Inflammatory macrophage (primary cell): ENCODE data around the gene PCSK5.

Experiments
- DNase-seq, 2 donors: peaks; one replicate each; pipeline ENCODE4 v3.0.0-alpha.2; 2020 to 2022

The PCSK5 gene

DNA sequence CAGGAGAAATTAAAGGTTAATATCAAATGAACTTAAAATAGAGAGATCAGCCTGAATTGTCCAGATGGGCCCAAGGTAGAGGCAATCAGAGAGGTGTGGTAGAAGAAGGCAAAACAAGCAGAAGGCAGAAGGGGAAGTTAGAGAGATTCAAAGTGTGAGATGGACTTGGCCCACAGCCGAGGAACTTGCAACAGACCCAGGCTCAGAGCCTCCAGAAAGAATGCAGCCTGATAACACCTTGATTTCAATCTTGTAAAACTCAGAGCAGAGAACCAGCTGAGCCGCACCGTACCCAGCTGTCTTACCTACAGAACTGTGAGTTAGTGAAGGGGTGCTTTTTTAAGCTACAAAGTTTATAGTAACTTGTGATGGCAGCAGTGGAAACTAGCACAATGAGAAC is 312.9 kb downstream of the PCSK5 start:
- DNase-seq = peak in 1 of 2 donors; percentile 7

DNA sequence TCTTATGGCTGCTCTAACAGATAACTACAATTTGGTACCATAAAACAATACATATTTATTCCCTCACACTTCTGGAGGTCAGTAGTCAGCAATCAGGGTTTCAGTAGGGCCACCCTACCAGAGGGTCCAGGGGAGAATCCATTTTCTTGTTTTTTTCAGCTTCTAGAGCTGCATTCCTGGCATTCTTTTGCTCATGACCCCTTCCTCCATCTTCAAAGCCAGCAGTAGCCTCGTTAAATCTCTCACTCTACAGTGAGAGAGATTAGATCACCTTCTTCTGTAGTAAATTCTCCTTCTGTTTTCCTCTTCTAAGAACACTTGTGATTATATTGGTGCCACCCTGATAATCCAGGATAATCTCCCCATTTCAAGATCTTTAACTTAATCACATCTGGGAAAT is 316.3 kb downstream of the PCSK5 start:
- DNase-seq = no peak

DNA sequence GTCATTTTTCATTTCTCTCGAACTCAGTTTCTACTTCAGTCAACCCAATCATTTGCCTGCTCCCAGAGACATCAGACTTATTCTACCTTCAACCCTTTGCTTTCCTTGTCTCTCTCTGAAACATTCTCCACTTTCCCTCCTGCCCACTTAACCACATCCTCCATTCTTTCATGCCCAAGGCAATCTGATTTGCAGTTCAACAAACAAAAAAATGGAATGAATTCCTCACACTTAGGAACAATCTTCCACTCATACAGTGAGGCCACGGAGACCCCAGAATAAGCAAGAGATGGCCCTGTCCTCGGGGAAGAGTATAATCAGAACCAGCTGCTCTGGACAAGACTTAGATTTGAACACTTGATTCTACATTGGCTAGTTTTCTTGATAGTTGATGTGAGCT is 323.3 kb downstream of the PCSK5 start:
- DNase-seq = no peak

DNA sequence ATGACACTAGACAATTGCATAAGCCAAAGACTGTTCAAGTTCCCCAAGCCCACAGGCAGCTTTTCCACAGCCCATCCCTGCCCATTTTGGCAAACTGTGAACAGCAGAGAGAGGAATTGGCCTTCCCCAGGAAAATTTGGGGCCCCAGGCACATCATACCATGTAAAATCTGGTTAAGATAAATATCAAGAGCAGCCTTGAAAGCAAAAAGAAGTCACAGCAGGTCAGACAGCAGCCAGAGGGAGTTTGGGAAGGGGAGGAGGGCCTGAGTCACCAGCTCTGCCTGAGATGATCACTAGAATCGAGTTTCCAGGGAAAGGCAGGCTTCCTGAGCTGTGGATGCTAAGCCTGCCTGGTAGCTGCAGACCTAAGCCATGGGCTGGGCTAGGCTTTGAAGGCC is 324.6 kb downstream of the PCSK5 start:
- no peak for DNase-seq

DNA sequence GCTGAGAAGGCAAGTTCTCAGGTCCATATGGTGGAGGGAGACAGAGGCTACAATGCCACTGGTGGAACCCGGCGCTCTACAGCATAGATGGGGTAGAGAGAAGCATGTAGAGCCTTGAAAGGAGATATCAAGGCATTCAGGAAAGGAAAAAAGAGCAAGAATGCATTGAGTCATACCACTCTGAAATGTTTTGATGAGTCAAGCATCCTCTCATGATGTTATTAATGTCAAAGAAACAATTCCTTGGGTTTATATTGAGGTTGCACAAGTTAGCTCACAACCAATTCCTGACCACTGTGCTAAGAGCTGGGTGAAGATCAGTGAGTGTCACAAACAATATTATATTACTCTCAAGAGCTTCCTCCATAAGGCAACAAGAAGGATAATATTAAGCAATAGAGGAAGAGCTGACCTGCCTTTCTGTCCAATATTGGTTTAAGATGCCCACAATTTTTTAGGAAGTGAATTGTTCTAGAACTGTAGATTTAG is 325.7 kb downstream of the PCSK5 start:
- peak; percentile 24 to 75 for DNase-seq

DNA sequence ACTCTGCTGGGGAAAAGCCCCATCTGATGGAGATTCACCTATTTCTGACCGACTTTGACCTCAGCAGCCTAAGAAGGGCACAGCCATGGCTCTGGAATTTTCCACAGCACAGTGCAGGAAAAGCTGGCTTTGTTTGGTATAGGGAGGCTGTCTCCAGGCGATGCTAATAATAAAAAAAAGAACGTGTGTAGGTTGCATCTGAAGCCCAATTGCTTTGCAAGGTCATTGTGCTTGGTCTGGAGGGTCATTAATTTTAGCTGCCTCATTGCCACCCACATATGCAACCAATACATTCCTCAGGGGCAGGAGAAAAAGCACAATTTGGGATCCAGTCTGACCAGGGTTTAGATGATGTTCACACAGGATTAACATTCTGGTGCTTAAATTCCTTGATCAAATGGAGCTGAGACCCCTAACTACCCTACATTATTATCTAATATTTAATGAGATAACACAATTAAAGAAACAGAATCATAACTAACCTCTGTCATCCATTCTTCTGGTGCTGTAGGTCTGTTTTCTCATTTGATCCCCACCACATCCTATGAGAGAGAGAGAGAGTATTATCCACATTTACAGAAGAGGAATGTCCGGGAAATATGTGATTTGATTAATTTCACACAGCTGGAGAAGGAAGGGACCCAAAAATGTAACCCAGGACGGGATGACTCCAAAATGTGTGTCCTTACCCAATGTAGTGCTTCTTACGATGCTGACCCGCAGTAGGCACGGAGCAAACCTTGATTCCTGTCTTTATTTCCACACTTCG is 327.8 kb downstream of the PCSK5 start:
- DNase-seq = no peak

DNA sequence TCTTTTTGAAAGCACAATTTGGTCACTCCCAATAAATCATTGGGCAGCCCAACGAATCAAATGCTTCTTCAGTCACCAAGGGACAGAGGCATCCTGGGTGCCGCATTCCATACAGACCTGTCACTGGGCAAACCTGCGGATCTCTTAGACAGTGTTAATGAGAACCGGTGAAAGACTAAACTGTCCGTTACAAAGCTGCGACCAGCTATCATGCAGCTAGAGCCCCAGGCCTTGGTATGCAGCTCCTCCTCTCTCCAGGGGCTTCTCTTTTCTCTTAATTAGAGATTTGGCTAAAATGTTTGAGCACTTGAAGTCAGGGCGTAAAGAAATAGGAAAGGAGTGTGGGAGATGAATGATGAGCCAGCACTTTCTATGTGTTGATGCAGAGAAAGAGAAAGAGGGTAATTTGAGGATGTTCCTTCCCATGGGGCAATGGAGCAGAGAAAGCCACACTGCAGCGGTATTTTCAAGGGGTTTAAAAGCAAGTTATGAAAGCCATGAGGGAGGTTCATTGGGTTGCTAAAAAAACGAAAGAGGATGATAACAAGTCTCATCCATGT is 328.5 kb downstream of the PCSK5 start:
- no peak for DNase-seq

DNA sequence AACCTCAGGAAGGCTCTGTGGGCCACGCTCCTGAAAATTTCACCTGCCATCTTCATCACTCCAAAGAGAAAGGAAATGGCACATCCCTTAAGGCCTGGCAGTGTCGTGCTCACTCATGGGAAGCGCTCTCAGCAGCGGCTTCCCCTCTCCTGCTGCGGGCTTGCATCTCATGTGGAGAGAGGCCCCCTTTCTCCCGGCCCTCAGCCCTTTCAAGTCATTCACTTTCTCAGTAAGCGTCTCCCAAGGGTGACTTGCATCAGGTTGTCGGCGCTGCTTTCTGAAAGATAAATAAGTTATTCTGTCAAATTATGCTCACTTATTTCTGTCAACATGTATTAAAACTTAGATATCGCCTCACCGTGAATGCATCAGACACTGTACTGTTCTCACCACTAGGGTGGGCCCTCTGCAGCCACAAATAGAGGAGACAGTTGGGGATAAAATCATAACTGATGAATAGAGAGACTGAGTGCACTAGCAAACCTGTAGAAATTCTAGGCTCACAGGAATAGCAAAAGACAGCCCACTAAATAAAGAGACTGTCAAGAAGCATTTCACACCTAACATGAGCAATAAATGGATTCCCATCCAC is 329.2 kb downstream of the PCSK5 start:
- no peak for DNase-seq

DNA sequence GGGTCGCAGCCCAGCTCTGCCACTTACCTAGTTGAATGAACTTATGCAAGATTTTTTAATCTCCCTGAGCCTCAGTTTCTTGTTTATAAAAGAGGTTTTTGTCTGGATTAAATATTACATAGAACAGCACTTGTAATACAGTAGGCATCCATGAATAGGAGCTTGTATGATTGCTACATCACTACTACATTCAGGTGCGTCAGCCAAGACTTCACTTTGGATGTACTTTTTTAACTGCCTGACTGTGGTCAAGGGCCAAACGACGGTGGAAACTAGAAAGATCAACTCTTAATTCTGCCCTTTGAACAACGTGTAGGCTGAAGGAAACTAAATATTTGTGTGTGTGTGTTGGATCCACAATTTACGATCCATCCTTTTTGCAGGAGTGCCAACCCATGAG is 330.9 kb downstream of the PCSK5 start:
- DNase-seq = no peak

DNA sequence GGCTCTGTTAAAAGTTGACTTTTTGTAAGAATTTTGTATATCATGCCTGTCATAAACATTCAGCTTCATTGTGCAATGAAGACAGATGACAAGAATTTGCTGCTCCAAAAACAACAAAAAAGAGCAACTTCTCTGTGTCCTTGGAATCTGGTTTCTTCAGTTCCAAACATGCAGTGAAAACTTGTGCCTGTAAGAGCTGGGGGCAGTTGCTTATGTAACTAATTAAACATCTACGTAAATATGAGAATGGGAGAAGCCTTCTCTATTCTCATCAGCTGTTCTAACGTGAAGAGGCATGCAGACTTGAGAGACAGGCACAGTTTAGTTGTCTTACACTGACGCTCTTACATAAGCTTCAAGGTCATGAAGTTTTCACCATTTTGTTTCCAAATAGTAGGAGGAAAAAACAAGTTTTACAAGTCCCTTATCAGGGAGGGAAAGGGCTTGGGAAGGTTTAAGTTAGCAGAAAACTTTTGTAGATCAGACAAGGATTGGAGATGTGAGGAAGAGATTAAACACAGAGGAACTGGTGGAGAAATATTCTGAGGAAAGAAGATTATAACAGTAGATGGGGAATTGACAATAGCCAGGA is 333.4 kb downstream of the PCSK5 start:
- DNase-seq = no peak

DNA sequence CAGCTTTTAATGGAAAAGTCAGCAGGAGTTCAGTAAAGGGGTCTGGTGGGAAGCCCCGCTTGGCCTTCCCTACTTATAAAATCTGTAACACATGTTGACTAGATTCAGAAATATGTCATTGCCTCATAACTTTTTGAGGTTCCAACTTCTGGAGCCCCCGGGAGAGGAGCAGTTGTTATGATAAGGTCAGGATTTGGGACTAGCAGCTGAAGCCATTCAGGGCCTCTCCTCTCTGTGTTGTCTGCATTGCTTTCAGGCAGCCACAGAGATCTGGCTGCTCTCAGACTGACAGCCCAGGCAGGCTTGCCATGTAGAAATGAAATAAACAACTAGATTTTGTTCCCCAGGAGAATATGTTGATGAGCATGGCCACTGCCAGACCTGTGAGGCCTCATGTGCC is 336.7 kb downstream of the PCSK5 start:
- no peak for DNase-seq

DNA sequence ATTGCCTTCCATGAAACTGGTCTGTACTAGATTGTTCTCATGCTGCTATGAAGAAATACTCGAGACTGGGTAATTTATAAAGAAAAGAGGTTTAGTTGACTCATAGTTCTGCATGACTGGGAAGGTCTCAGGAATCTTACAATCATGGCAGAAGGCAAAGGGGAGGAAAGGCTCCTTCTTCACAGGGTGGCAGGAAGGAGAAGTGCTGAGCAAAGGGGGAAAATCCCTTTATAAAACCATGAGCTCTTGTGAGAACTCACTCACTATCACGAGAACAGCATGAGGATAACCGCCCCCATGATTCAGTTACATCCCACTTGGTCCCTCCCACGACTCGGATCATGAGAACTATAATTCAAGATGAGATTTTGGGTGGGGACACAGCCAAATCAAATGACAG is 340.5 kb downstream of the PCSK5 start:
- DNase-seq = peak; percentile 37 to 61

DNA sequence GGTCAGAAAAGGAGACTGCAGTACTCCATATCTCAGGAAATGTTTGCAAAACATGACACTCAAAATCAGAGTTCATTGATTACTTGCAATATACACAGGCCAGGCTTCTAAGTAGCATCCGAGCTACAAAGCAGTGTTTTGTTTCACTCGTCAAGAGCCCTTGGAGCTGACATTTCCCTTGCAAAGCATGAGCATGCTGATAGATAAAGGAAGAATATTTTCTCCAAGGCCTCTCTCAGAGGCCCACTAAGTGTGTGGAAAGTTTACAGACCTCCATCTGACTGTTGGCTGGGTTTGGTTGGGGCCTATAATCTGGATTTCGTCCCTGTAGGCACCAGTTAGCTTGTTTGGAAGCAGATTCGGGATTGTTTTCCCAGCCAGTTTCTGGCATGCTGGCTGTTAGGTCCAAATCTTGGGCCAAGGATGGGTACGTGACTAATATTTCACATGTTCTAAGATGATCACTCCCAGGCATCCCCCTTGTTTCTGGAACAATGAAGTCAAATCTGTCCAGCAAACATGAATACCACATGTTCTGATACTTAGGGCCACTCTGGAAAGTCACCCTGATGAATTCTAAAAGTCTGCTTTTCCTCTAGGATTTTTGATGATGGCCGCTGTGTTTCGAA is 342.5 kb downstream of the PCSK5 start:
- DNase-seq = no peak

DNA sequence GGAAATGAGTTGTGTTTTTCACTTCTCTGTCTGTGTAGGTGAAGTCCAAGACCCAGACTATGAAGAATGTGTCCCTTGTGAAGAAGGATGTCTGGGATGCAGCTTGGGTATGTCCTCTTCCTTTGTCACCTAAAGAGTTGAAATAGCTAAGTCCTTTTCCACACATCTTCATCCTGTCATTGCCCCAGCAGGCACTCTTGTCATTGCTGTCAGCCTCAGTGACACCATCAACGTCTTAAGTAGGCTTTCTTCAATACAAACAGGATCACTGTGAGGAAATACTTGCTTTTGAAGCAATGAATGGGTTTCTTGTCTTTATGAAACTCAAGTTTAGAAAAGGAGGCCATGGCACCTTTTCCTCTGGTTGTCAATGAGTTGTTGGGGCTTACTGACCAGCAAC is 350.1 kb downstream of the PCSK5 start:
- no peak for DNase-seq

DNA sequence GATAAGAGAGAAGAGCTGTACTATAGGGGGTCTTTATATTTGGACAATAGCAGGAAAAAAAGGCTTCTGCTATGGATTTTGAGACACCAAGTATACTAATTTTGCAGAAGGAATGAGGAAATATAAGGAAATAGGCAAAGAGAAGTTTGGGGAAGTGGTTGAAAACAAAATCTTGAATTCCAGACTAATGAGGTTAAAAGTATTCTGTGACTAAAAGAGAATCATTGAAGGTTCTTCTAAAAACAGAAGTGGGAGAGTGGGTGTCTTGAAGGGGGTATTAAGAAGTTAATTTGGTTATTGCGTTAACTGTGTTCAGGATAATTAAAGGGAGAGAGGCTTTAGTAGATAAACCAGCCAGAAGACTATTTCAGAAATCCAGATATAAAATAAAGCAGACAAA is 355.0 kb downstream of the PCSK5 start:
- DNase-seq = peak; percentile 42 to 84

DNA sequence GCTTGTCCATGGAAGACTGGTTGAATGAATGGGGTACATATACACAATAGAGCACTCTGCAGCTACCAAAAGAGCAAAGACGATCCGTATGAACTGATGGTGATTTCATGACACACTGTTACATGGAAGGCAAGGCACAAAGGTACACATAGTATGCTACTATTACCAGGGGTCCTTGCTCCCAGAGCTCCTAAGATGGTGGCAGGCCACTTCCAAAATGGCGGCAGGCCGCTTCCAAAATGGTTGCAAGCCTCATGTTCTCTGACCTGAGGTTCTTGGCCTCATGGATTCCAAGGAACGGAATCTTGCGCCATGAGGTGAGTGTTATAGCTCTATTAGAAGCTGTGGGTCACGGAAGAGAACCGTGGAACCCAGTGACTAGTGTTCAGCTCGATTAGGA is 356.2 kb downstream of the PCSK5 start:
- DNase-seq = no peak

DNA sequence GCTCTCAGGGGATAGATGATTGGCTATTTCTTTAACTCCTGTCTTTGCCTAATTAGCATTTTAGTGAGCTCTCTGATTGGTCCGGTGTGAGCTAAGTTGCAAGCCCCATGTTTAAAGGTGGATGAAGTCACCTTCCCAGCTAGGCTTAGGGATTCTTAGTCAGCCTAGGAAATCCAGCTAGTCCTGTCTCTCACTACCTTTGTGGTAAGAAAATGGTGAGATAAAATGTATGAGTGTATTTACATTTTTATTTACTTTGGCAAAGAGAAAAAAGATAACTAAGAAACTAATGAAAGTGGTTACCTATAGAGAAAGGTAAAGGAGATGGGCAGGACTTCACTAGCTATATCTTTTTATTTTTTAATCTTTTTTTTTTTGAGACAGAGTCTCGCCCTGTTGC is 357.0 kb downstream of the PCSK5 start:
- DNase-seq = no peak

DNA sequence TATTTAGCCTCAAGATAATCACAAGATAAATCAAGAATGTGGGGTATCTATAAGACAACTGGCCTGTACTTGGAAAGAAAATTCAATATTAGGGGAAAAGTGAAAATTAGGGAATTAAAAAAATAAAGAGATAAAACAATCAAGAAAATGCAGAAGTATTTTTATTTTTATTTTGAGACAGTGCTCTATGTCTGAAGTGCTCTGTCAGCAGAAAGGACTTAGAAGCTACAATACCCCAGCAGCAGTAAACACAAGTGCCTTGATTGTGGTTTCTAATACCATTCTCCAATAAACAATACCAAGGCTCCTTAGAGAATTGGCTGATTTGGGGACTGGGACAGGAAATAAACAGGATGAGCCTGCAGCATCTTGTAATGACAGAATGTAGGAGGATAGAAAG is 358.8 kb downstream of the PCSK5 start:
- DNase-seq = no peak

DNA sequence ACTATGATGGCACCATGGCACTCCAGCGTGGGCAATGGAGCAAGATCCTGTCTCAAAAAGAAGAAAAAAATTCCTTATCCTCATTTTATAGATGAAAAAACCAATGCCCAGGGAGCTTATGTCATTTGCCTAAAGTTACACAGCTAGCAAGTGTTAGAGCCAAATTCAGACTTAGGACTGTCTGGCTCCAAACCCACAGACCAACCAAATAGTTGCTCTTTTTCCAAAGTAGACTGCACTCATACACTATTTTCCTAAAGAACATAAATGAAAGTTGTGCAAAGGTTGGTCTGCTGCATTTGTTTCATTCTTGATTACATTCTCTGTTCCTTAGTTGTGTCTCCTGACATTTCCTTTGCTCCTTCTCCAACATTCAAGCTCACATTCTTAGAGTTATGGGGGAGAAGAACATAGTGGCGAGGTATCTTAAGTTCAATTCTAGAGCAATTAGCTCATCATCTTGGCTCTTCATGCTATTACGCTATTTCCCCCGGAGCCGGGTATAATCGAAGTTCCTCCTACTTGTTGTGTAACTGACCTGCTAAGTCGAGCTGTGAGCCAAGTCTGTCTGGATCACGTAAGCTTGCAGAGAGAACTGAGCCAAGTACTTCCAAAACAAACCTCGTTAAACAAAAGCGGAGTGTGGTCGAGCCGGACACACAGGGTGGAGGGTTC is 365.4 kb downstream of the PCSK5 start:
- peak; percentile 80 to 84 for DNase-seq

DNA sequence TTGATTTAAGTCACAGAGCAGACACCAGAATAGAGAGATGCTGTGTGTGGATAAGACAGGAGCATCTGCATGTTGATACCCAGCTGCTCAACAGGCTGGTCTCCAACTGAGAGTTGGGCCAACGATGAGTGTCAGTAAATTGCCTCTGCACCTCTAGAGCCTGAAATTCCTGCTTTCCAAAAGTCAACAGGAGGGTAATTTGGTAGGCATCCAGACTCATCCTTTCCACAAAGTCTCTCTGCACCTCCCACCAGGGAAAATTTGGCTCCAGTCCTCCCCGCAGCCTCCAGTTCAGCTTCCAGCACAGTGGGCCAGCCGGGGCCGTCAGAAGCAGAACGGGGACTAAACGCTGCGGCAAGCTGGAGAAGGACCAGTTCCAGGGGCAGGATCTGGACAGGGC is 366.8 kb downstream of the PCSK5 start:
- no peak for DNase-seq

DNA sequence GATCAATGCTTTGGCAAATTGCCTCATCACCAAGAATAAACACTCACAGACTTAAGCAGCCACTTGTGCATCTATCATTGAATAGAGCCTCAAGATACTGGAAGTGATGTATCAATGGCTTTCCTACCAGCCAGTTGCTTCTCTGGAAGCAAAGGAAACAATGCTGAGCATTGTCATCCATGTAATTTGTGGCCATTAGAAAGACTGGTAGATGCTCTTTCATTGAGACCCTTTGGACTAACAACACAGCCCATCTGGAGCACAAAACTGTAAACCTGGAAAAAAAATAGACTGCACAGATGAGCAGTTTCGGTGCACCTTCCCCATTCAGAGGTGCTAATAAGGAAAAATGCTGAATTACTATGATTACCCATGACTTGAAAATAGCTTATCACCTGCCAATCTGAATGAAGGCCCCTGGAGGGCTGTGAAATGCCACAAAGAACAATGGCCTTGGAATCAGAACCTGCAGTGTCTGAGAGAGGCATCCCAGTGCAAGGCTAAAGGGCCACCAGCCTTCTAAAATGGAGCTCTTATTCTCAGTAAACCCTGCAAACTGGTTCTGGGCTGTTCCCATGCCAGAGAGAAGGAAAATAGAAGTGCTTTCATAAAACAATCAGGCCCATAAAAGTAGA is 376.3 kb downstream of the PCSK5 start:
- no peak for DNase-seq

DNA sequence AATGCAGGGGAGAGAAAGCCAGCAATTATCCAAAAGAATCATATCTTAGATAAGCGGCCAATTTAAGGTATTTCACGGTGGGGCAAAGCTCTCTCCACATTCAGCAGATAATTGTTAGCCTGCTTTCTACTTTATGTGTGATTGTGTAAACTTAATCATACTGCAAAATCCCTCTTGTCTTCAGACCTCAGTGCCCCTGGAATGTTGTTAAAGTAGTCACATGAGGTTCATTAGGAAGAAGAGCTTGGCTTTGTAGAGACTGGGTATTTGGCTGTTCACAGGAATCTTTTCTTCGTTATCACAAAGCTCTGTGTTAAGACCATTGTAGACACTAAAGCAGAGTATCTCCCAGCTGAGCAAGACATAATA is 376.8 kb downstream of the PCSK5 start:
- no peak for DNase-seq
